ELF-1 (cell line): ENCODE results near the gene CUX1.
"Not testable (repeated sequence)": the region's sequence is repeated elsewhere in the genome, so short reads cannot be mapped to it uniquely, and the experiment has no call there.

Experiments
- DNase-seq: peaks from one replicate; pipeline ENCODE4 v3.0.0-alpha.2; 2016; ENCODE audit warnings: low read depth, low spot score

CUX1 gene

DNA sequence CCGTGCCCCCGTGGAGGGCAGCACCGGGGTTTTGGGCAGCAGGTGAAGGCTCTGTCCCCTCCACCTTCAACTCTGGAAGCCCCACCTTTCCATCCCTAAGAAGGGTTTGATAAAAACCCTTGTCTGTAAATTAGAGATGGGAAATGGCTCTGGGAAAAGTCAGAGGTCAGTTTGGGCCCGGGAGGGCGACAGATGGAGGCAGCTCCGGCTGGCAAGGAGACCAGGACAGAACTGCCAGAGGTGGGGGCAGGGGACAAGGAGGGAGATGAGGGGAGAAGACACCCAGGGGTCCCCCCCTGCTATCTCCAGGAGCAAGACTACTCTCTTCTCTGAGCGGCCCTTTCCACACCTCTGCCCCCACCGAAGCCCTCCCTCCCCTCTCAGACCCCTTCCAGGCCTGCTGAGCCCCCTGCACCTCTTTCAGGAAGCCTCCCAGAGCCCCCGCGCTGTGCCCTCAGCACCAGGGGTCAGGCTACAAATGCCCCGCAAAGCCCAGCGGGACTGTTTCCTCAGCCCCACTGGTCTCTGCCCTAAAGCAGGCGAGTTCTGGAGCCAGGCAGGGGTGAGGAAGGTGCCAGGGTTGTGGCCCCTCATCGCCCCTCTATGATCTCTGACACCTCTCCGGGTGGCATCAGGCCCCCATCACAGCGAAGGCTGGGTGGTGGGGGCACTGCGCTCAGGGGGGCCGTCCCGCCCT is 468.3 kb downstream of the CUX1 start:
- no peak for DNase-seq

GRCh38 chr7:102286237-102287110 is 469.0 kb downstream of the CUX1 start, which contains the start of gene SH2B2:
SH2B2 (plus strand) TSS chr7:102286868; CDS start chr7:102300551, 13,683 bp downstream.
- DNase-seq = peak; percentile 75

DNA sequence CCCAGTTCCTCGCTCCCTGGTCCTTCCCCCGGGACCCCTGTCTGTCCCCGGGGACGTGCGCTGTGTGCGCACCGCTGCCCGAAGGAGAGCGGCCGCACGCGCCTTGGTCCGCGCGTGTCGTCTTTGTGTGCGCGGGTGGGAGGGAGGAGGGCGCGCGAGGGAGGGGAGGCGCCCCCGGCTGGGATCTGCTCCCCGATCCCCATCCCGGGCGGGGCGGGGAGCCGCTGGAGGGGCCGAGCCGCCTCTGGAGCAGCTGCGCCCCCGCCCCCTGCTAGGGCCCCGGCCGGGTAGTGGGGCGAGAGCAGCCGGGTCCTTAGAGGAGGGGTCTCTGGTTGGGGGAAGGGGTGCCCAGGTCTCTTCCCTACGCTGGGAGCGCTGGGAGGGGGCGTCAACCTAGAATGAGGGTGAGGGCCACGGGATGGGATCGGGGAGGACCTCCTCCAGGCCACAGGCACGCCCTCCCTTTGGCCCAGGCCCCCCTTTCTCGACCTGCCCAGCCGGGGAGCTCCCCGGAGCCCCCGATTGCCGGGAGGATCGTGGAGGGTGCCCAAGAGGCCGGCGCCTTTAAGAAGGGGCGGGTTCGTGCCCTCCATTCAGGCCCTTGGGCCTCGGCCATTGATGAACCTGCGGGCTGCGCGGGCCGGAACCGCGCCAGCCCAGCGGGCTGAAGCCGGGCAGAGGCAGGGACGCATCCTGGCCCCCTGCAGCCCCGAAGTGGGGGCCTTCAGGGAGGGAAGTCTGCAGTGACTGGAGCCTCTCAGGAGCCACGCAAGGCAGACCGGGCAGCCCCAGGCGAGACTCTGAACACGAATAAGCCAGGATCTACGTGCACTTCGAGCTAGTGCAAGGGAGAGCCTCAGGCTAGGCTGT is 469.9 kb downstream of the CUX1 start:
- no peak for DNase-seq

- peak; percentile 74 for DNase-seq
Observed at GRCh38 chr7:102287981-102288278, 470.5 kb downstream of the CUX1 start.

- no peak for DNase-seq
Observed at GRCh38 chr7:102288285-102288930, 471.0 kb downstream of the CUX1 start.

- no peak for DNase-seq
Observed at GRCh38 chr7:102289057-102289456, 471.6 kb downstream of the CUX1 start.

DNA sequence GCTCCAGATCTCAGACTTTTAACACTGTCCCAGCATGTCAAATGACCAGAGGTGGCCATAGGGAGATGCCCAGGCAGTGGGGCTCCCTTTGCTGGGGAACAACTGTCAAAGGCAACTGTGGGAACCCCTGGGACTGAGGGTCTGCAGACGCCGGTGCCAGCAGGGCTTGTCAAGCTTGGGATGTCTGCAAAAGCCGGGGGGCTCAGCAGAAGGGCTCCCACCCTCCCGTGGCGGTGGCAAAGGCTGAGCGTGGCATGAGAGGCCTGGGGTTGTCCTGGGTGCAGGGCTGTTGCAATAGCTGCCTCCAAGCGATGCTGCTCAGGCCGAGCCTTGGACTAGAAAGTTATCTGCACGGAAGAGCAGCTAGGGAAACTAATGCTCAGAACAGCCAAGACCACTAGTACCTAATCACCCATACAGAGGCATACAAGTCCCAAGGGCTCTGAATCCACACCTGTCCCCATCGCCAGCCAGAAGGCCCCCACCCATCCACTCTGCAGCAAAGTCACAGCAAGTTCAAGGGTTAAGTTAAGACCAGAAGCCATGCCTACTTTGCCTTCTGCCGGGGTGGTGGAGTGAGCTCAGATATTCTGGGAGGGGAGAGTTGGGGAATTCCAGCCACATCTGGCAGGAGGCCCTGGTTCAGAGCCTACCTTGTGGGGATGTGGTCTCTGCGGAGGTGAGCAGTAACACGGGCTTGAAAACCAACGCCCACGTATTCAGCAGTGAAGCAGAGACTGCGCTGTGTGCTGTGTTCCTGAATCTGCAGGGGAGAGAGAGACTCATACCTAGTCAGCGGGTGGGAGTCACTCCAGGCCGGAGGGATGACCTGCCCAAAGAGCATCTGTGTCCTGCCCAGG is 473.9 kb downstream of the CUX1 start:
- DNase-seq = no peak

DNA sequence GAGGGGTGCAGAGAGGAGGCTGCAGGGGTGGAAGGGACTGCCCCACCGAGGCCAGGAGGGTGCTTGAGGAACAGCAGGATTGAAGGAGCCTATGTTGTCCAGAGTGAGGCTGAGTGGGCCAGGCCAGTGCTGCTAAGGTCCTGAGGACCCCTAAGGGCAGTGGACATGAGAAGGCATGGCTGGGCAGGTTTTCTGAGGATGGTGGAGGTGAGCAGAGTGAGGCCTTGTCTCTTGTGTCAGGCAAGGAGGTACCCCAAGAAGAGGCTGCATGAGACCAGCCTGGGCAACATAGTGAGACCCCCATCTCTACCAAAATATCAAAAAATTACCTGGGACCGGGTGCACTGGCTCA is 474.5 kb downstream of the CUX1 start:
- no peak for DNase-seq

GRCh38 chr7:102292813-102293798 is 475.7 kb downstream of the CUX1 start:
- DNase-seq = no peak

DNA sequence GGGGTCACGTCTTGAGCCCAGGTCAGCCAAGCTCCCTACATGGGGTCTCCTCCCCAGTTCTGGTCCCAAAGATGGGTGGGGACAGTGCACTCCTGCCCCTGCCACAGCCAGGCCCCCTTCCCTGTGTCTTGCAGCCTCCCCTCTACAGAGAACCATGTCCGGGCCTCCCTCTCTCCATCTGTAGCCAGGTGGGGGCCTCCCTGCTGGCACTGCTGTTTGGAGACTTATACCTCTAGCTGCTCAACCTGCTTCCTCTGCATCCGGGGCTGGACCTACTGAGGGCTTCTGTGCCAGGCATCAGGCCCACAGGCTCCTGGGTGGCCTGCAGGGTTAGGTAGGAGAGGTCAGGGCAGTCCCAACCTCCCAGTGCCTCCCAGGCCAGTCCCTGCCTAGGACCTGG is 477.2 kb downstream of the CUX1 start:
- no peak for DNase-seq

DNA sequence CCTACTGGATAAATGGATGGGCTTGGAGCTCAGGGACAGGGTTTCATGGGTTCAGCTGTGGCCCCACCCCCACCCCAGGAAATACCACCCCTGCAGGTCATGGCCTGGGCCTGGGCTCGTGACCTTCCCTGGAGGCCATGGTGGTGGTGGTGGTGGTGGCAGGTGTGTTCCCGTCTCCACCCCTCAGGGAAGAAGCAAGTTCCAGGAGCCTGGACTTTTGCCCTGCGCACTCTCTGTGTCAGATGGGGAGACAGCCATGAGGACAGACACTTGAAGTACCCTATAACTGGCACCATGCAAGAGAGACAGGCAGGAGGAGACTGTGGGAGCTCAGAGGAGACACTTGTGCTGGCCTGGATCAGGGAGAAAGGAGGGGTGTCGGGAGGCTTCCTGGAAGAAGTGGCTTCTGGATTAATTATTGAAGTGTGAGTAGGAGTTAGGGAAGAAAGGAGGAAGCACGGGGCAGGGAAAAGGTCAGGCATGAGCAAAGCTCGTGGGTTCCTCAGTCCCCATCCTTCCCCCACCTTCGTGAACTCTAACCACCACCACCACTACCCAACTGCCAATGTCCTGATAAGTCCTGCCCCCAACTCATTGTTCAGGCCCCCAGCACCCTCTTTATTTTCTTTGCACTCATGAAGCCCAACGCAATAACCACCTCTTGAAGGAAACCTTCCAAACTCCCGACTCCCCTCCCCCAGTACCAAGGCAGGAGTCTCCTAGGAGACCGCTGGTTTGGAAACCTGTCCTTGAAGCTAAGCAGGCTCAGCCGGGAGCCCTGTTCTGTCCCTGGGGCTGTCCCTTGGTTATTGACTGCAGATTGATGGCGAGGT is 478.1 kb downstream of the CUX1 start:
- DNase-seq = peak; percentile 84

GRCh38 chr7:102296179-102296438 is 478.7 kb downstream of the CUX1 start:
- no peak for DNase-seq

- peak; percentile 24 for DNase-seq
Observed at GRCh38 chr7:102296514-102296913, 479.1 kb downstream of the CUX1 start.

DNA sequence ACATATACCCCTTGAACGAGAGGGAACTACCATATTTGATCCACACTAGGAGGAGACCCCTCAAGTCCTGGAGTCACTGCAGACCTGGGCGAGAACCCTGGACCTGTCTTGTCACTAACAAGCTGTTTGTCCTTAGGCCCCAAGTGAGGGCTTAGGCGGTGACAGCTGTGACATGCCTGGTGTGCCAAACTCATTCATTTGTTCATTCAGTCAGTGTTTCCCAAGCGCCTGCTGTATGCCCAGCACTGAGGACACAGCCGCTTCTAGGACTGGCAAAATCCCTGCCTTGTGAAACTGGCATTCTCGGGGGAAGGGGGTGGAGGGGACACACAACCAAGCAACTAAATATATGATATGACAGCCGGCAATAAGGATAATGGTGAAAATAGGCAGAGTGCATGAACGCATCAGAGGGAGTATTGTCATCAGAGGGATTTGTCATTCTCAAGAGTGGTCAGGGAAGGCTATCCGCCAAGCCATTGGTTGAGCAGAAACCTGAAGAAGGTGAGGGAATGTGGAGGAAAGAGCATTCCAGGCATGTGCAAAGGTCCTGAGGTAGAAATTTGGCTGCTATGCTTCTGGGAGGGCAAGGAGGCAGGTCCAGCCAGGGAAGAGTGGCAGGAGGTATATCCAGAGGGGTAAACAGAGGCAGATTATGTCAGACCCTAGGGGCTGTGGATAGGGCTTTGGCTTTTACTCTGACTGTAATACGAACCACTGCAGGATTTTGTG is 480.2 kb downstream of the CUX1 start:
- DNase-seq = no peak

DNA sequence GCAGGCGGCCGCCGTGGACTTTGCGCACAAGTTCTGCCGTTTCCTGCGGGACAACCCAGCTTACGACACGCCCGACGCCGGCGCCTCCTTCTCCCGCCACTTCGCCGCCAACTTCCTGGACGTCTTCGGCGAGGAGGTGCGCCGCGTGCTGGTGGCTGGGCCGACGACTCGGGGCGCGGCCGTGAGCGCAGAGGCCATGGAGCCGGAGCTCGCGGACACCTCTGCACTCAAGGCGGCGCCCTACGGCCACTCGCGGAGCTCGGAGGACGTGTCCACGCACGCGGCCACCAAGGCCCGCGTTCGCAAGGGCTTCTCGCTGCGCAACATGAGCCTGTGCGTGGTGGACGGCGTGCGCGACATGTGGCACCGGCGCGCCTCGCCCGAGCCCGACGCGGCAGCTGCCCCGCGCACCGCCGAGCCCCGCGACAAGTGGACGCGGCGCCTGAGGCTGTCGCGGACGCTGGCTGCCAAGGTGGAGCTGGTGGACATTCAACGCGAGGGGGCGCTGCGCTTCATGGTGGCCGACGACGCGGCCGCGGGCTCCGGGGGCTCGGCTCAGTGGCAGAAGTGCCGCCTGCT is 483.3 kb downstream of the CUX1 start:
- DNase-seq = peak; percentile 80

- not testable (repeated sequence) for DNase-seq
Observed at GRCh38 chr7:102301367-102301766, 483.9 kb downstream of the CUX1 start.

DNA sequence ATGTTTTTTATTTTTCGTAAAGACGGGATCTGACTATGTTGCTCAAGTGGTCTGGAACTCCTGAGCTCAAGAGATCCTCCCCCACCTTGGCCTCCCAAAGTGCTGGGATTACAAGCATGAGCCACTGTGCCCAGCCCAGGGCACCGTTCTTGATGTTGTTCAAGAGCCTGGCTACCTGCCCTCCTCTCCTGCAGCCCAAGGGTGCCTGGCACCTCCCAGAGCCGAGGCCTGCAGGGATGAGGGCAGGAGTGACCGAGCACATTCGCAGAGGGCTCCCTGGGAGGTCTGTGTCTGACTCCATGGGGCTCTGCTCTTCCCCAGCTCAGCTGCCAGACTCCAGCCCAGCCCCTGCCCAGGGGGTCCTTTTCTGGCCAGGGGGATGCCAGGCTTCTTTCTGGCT is 484.6 kb downstream of the CUX1 start:
- DNase-seq = no peak
